SIG-M5 (cell line): Measurements from ENCODE around the gene COPG1.

Experiments
- DNase-seq: peaks from one replicate; lab custom pipeline; 2025; lab: John Stamatoyannopoulos, UW

Gene COPG1

GRCh38 chr3:129278966-129279906 is 29.8 kb downstream of the COPG1 start:
- DNase-seq = no peak

- DNase-seq = no peak
These were observed 30.8 kb downstream of the COPG1 start for GRCh38 chr3:129280183-129280582.

- DNase-seq = no peak
These were observed 32.3 kb downstream of the COPG1 start for GRCh38 chr3:129281726-129282125.

GRCh38 chr3:129282727-129283327 is 33.4 kb downstream of the COPG1 start:
- peak; percentile 34 for DNase-seq

GRCh38 chr3:129286081-129286480 is 36.7 kb downstream of the COPG1 start:
- DNase-seq = no peak

GRCh38 chr3:129288446-129288845 is 39.0 kb downstream of the COPG1 start:
- DNase-seq = no peak

GRCh38 chr3:129289201-129289921 is 40.0 kb downstream of the COPG1 start:
- no peak for DNase-seq

- no peak for DNase-seq
These were observed 42.0 kb downstream of the COPG1 start for GRCh38 chr3:129291236-129291886.

- DNase-seq = no peak
These were observed 45.9 kb downstream of the COPG1 start for GRCh38 chr3:129295286-129295685.

- DNase-seq = no peak
These were observed 54.9 kb downstream of the COPG1 start for GRCh38 chr3:129304146-129304961.

GRCh38 chr3:129304962-129305222 is 55.5 kb downstream of the COPG1 start:
- DNase-seq = no peak

GRCh38 chr3:129305592-129306091 is 56.2 kb downstream of the COPG1 start:
- DNase-seq = no peak

GRCh38 chr3:129308636-129309035 is 59.2 kb downstream of the COPG1 start:
- DNase-seq = no peak

GRCh38 chr3:129310111-129311011 is 61.0 kb downstream of the COPG1 start:
- no peak for DNase-seq

GRCh38 chr3:129311054-129311902 is 61.9 kb downstream of the COPG1 start:
- DNase-seq = no peak

- DNase-seq = no peak
These were observed 62.7 kb downstream of the COPG1 start for GRCh38 chr3:129312021-129312639.

GRCh38 chr3:129312671-129313414 is 63.4 kb downstream of the COPG1 start:
- DNase-seq = no peak

GRCh38 chr3:129313415-129313664 is 63.9 kb downstream of the COPG1 start:
- no peak for DNase-seq
